22Rv1 (cell line): ENCODE data around the gene ARMCX2.

ENCODE experiments used
- CTCF ChIP-seq: fragments of 450-650 bp; IDR thresholded peaks from 2 replicates; pipeline ENCODE4 v1.5.1; 2017; ENCODE audit warnings: mild to moderate bottlenecking
- ZFX ChIP-seq: fragments of 450-650 bp; IDR thresholded peaks from 2 replicates; pipeline ENCODE4 v1.6.1; 2017; ENCODE audit warnings: antibody characterized with exemption, borderline replicate concordance

- TF ChIP-seq CTCF (no peak), ZFX (no peak)
Observed at GRCh38 chrX:101668143-101668542, 8.5 kb upstream of the ARMCX2 start.
